ENCODE data around the gene PHYKPL.

PHYKPL gene

GRCh38 chr5:178222292-178222691 lies 10.3 kb downstream of the PHYKPL start:
- DNase-seq = no peak

GRCh38 chr5:178221853-178222252 lies 10.7 kb downstream of the PHYKPL start:
- no peak for DNase-seq

- no peak for DNase-seq
These were observed 11.3 kb downstream of the PHYKPL start for GRCh38 chr5:178221282-178221681.

GRCh38 chr5:178218827-178219226 lies 13.8 kb downstream of the PHYKPL start:
- DNase-seq = no peak

GRCh38 chr5:178218237-178218776 lies 14.3 kb downstream of the PHYKPL start:
- no peak for DNase-seq

GRCh38 chr5:178216779-178217178 lies 15.8 kb downstream of the PHYKPL start:
- DNase-seq = no peak

- DNase-seq = no peak
These were observed 16.5 kb downstream of the PHYKPL start for GRCh38 chr5:178216088-178216534.

- no peak for DNase-seq
These were observed 17.2 kb downstream of the PHYKPL start for GRCh38 chr5:178215280-178216002.

GRCh38 chr5:178214160-178214803 lies 18.3 kb downstream of the PHYKPL start:
- no peak for DNase-seq

GRCh38 chr5:178213748-178214151 lies 18.9 kb downstream of the PHYKPL start:
- no peak for DNase-seq

GRCh38 chr5:178213003-178213461 lies 19.6 kb downstream of the PHYKPL start:
- DNase-seq = no peak

- DNase-seq = no peak
These were observed 20.2 kb downstream of the PHYKPL start for GRCh38 chr5:178212241-178213002.

GRCh38 chr5:178211095-178212048 lies 21.2 kb downstream of the PHYKPL start:
- DNase-seq = no peak

GRCh38 chr5:178210686-178211085 lies 21.9 kb downstream of the PHYKPL start:
- DNase-seq = no peak

- no peak for DNase-seq
These were observed 22.5 kb downstream of the PHYKPL start for GRCh38 chr5:178210073-178210535.

GRCh38 chr5:178209334-178210072 lies 23.1 kb downstream of the PHYKPL start:
- no peak for DNase-seq

- DNase-seq = no peak
These were observed 23.9 kb downstream of the PHYKPL start for GRCh38 chr5:178208540-178209227.

GRCh38 chr5:178207917-178208280 lies 24.7 kb downstream of the PHYKPL start:
- no peak for DNase-seq

- DNase-seq = no peak
These were observed 25.3 kb downstream of the PHYKPL start for GRCh38 chr5:178207183-178207916.
